Measurements from ENCODE around the gene PBXIP1. TPM values are rescaled to one million over a fixed set of nuclear protein-coding genes. Genes with fewer than 3 reads are reported as not detected.

PBXIP1 gene
- total RNA-seq, 1 donor: 125 TPM

Other genes with a start within 250 kb of the PBXIP1 start
- gene KCNN3, start 85.8 kb downstream of the PBXIP1 start, total RNA-seq: 0.21 TPM
- gene PMVK, start 19.4 kb downstream of the PBXIP1 start, total RNA-seq: 2.1 TPM
- 13.4 TPM for gene PYGO2, start 5.7 kb upstream of the PBXIP1 start, total RNA-seq
- 22.2 TPM for gene SHC1, start 14.6 kb upstream of the PBXIP1 start, total RNA-seq
- gene CKS1B, start 18.6 kb upstream of the PBXIP1 start, total RNA-seq: 5.9 TPM
- 11.3 TPM for gene FLAD1, start 27.2 kb upstream of the PBXIP1 start, total RNA-seq
- 0.63 TPM for gene LENEP, start 37.5 kb upstream of the PBXIP1 start, total RNA-seq
- gene ZBTB7B, start 46.7 kb upstream of the PBXIP1 start, total RNA-seq: 39.6 TPM
- gene DCST2, start 77.7 kb upstream of the PBXIP1 start, total RNA-seq: 0.10 TPM
- gene DCST1, start 77.7 kb upstream of the PBXIP1 start, total RNA-seq: 0.21 TPM
- 25.1 TPM for gene ADAM15, start 95.2 kb upstream of the PBXIP1 start, total RNA-seq
- gene EFNA4, start 107.6 kb upstream of the PBXIP1 start, total RNA-seq: 2.4 TPM
- 0.21 TPM for gene EFNA3, start 122.7 kb upstream of the PBXIP1 start, total RNA-seq
- gene EFNA1, start 171.8 kb upstream of the PBXIP1 start, total RNA-seq: 0.84 TPM
- 22.4 TPM for gene SLC50A1, start 179.8 kb upstream of the PBXIP1 start, total RNA-seq
- gene DPM3, start 184.4 kb upstream of the PBXIP1 start, total RNA-seq: 14.0 TPM
- 62.0 TPM for gene KRTCAP2, start 217.2 kb upstream of the PBXIP1 start, total RNA-seq
- gene TRIM46, start 217.8 kb upstream of the PBXIP1 start, total RNA-seq: 0.52 TPM

Data from mononuclear cell (primary cell).